CD4-positive, alpha-beta T cell treated with Interleukin-17A for 4 hours (primary cell): Measurements from ENCODE around the gene GMDS.

ENCODE experiments used
- DNase-seq: peaks from one replicate; pipeline ENCODE4 v3.0.0-alpha.2; 2020; ENCODE audit warnings: mixed read lengths

The GMDS gene

GRCh38 chr6:2033544-2033943, 211.9 kb downstream of the GMDS start:
- DNase-seq, result no peak

- DNase-seq, result no peak
Observed at GRCh38 chr6:2030682-2031244, 214.6 kb downstream of the GMDS start.

GRCh38 chr6:2029952-2030351, 215.5 kb downstream of the GMDS start:
- DNase-seq, result no peak

GRCh38 chr6:2029130-2029794, 216.1 kb downstream of the GMDS start:
- no peak for DNase-seq

GRCh38 chr6:2028457-2029038, 216.9 kb downstream of the GMDS start:
- no peak for DNase-seq

- no peak for DNase-seq
Observed at GRCh38 chr6:2026133-2026532, 219.3 kb downstream of the GMDS start.

GRCh38 chr6:2021713-2022125, 223.7 kb downstream of the GMDS start:
- DNase-seq, result no peak

GRCh38 chr6:2020909-2021308, 224.5 kb downstream of the GMDS start:
- no peak for DNase-seq

- no peak for DNase-seq
Observed at GRCh38 chr6:2019051-2019450, 226.4 kb downstream of the GMDS start.

GRCh38 chr6:2016040-2016439, 229.4 kb downstream of the GMDS start:
- DNase-seq, result no peak

GRCh38 chr6:2008383-2008976, 236.9 kb downstream of the GMDS start:
- no peak for DNase-seq

- no peak for DNase-seq
Observed at GRCh38 chr6:2007165-2007564, 238.2 kb downstream of the GMDS start.

- no peak for DNase-seq
Observed at GRCh38 chr6:2004888-2005287, 240.5 kb downstream of the GMDS start.

- no peak for DNase-seq
Observed at GRCh38 chr6:2000962-2001361, 244.4 kb downstream of the GMDS start.

GRCh38 chr6:1997702-1998101, 247.7 kb downstream of the GMDS start:
- DNase-seq, result no peak

- no peak for DNase-seq
Observed at GRCh38 chr6:1995636-1996035, 249.8 kb downstream of the GMDS start.

GRCh38 chr6:1993042-1993441, 252.4 kb downstream of the GMDS start:
- no peak for DNase-seq

- DNase-seq, result no peak
Observed at GRCh38 chr6:1991332-1991878, 254.0 kb downstream of the GMDS start.

- no peak for DNase-seq
Observed at GRCh38 chr6:1988843-1989242, 256.6 kb downstream of the GMDS start.

- no peak for DNase-seq
Observed at GRCh38 chr6:1987640-1988039, 257.8 kb downstream of the GMDS start.

- no peak for DNase-seq
Observed at GRCh38 chr6:1986454-1987243, 258.8 kb downstream of the GMDS start.

- no peak for DNase-seq
Observed at GRCh38 chr6:1984346-1984994, 260.9 kb downstream of the GMDS start.

GRCh38 chr6:1983850-1984249, 261.6 kb downstream of the GMDS start:
- no peak for DNase-seq
